ENCODE measurements around the gene ATF6.
"Not testable (repeated sequence)": the region's sequence is repeated elsewhere in the genome, so short reads cannot be mapped to it uniquely, and the experiment has no call there.

The ATF6 gene

GRCh38 chr1:161749509-161750407, 16.4 kb upstream of the ATF6 start, which contains the start of gene DUSP12:
Gene DUSP12, plus strand, starts transcription at chr1:161749786. Its CDS starts 16 bp downstream, at chr1:161749802.
- FAIRE-seq: no peak
- peak; percentile 61 for TF ChIP-seq CTCF (IDR thresholded peaks at IDR 0.05; ENCODE audit: insufficient read depth, missing control alignments)
- peak; percentile 86 for DNase-seq (ENCODE audit: insufficient read length, low spot score)

GRCh38 chr1:161763522-161764098, 2.5 kb upstream of the ATF6 start:
- TF ChIP-seq CTCF (IDR thresholded peaks at IDR 0.05; ENCODE audit: insufficient read depth, missing control alignments): peak; percentile 57
- peak; percentile 77 for FAIRE-seq
- no peak for DNase-seq (ENCODE audit: insufficient read length, low spot score)

- no peak for TF ChIP-seq CTCF (IDR thresholded peaks at IDR 0.05; ENCODE audit: insufficient read depth, missing control alignments)
- FAIRE-seq: no peak
- no peak for DNase-seq (ENCODE audit: insufficient read length, low spot score)
Observed at GRCh38 chr1:161768461-161768860, 2.3 kb downstream of the ATF6 start.

- FAIRE-seq (no peak), DNase-seq (ENCODE audit: insufficient read length, low spot score) (no peak)
- no peak for TF ChIP-seq CTCF (IDR thresholded peaks at IDR 0.05; ENCODE audit: insufficient read depth, missing control alignments)
Observed at GRCh38 chr1:161768986-161769672, 3.0 kb downstream of the ATF6 start.

GRCh38 chr1:161769673-161770045, 3.5 kb downstream of the ATF6 start:
- not testable (repeated sequence) for FAIRE-seq; DNase-seq (ENCODE audit: insufficient read length, low spot score)

- TF ChIP-seq CTCF (IDR thresholded peaks at IDR 0.05; ENCODE audit: insufficient read depth, missing control alignments): no peak
- DNase-seq (ENCODE audit: insufficient read length, low spot score) (no peak), FAIRE-seq (no peak)
Observed at GRCh38 chr1:161770250-161770649, 4.1 kb downstream of the ATF6 start.

GRCh38 chr1:161771161-161771560, 5.0 kb downstream of the ATF6 start:
- no peak for DNase-seq (ENCODE audit: insufficient read length, low spot score)
- no peak for FAIRE-seq
- TF ChIP-seq CTCF (IDR thresholded peaks at IDR 0.05; ENCODE audit: insufficient read depth, missing control alignments): no peak

All from D721Med (cell line).